Stimulated activated CD8-positive, alpha-beta memory T cell treated with anti-CD3 and anti-CD28 coated beads, Interleukin-15, amount 100 ng/mL, for 1 hour (primary cell): Measurements from ENCODE around the gene DMD.
"Not testable (repeated sequence)": the region's sequence is repeated elsewhere in the genome, so short reads cannot be mapped to it uniquely, and the experiment has no call there.

Source experiments
- DNase-seq: peaks from one replicate; pipeline ENCODE4 v3.0.0-alpha.2; 2020; ENCODE audit warnings: low read depth

The DMD gene

DNA sequence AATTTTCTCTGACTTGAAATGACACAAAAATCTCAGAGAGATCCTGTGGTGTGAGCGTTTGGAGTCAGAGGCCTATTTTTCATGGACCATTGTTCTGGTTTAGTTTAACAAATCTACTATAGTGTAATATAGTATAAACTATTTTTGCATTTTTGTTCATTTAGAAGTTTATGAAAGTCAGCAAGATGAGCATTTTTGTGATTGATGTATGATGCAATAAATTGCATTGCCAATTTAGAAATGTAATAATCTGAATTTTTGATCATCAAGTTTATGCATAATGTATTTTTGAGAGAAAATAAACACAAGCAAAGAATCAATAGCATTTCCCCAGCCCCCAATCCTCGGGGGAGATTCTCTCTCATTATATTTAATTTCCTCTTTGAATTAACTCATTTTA, 1620.0 kb downstream of the DMD start:
- DNase-seq = no peak

DNA sequence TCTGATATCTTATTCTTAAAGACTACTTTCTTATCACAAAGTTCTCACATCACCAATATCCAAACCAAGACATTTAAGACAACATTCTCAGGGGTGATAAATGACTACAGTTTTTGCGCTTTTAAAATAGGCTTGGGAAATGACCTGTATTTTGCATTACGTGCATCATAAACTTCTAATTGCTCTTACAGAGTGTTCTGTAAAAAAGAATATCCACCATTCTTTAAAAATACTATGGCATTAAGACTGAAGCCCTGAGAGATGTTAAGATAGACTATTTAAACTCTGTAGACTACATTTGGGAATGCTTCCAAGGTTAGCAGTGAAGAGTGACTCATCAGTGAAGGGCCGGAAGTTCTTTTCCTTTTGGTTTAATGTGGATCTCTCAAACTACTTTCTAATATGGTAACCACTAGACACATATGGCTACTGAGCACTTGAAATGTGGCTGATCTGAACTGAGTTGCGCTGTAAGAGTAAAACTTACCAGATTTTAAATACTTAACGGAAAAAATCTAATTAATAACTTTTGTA, 1620.7 kb downstream of the DMD start:
- DNase-seq = no peak

DNA sequence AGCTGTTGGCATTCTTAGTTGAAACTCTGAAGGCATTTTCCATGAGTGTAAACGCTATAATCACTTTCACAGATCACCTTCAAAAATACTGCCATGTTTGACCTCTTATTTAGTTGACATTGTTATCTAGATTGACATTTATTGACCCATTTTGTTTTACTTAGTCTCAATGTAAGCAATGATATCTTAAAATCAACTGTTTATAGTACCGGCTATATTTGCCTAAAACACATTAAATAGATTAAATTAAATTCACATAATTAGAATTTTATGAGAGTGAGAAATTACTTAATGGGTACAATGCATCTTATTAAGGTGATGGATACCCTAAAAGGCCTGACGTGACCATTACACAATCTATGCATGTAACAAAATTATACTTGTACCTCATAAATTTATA, 1621.8 kb downstream of the DMD start:
- no peak for DNase-seq

GRCh38 chrX:31588355-31588754, 1623.0 kb downstream of the DMD start:
- DNase-seq = no peak

DNA sequence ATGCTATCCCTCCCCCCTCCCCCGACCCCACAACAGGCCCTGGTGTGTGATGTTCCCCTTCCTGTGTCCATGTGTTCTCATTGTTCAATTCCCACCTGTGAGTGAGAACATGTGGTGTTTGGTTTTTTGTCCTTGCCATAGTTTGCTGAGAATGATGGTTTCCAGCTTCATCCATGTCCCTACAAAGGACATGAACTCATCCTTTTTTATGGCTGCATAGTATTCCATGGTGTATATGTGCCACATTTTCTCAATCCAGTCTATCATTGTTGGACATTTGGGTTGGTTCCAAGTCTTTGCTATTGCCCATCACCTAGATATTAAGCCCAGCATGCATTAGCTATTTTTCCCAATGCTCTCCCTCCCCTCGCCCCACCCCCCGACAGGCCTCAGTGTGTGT, 1627.5 kb downstream of the DMD start:
- DNase-seq = not testable (repeated sequence)

DNA sequence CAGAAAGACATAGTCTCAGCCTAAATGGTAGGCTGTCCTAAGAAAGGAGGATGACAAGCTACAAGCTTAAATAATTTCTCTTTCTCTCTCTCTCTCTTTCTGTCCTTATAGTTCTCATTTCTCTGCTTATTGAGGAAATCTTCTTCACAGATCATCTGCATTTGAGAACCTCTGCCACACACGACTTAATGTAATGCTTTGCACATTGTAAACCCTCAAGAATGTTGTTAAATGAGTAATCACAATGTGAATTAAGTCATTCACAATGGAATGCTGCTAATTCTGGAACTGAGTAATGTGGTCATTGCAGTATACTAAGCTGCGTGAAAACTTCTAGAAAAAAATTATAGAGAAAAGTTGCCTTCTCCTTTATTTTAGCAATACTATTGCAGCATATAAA, 1630.6 kb downstream of the DMD start:
- no peak for DNase-seq

GRCh38 chrX:31580227-31580626, 1631.1 kb downstream of the DMD start:
- DNase-seq = no peak

- DNase-seq = no peak
Observed at GRCh38 chrX:31572360-31572759, 1639.0 kb downstream of the DMD start.

- DNase-seq = no peak
Observed at GRCh38 chrX:31570658-31571057, 1640.7 kb downstream of the DMD start.

- DNase-seq = no peak
Observed at GRCh38 chrX:31563792-31564191, 1647.6 kb downstream of the DMD start.

DNA sequence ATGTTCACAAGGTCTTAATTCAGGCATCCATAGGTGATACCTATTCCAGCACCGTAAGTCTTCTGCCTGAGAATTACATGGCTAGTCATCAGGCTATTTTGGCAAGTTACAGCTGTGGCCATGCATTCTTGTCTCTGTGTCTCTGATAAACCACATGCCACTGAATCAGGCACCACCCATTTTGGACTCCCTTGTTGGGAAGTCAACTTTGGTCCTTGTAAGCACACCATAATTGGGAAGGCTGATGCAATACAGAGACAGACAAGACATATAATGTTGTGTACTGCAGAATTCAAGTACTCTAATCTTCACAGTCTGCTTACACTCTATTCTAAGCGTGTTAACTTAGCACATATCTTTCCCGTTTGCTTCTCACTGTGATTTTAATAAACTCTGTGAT, 1655.8 kb downstream of the DMD start:
- DNase-seq = no peak

DNA sequence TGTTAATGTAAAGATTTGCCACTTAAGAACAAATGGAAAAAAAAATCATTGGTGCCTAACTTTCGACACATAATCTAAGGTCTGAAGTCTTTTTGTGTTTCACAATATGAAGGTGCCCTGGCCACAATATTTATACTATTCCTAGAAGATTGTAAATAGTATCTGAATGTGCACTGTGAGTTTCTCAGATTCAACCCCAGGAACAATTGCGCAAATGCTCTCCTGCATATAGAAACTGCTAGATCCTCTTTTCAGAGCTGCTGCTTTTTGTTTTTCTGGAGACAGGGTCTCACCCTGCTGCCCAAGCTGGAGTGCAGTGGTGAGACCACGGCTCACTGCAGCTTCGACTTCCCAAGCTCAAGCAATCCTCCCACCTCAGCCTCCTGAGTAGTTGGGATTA, 1659.4 kb downstream of the DMD start:
- no peak for DNase-seq

- no peak for DNase-seq
Observed at GRCh38 chrX:31550158-31550557, 1661.2 kb downstream of the DMD start.

DNA sequence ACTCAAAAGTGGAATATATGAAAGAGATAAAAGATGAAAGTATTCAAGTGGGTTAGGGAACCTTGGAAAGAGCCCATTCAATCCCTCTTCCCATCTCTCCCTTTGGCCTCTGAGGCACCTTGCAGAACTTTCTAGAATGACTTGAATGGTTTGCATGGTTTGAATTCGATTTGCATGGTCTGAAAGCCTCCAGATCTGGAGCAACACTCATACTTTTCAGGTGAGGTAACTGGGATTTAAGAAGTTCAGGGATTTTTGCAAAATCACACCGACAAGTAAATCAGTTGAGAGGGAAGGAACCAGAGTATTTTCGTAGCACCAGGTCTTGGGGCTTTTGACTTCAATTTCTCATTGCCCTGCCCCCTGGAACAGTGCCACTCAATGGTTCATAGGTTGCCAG, 1663.5 kb downstream of the DMD start:
- DNase-seq = no peak

GRCh38 chrX:31547416-31547815, 1663.9 kb downstream of the DMD start:
- no peak for DNase-seq

GRCh38 chrX:31546126-31546525, 1665.2 kb downstream of the DMD start:
- no peak for DNase-seq

GRCh38 chrX:31545726-31546125, 1665.6 kb downstream of the DMD start:
- DNase-seq = no peak

DNA sequence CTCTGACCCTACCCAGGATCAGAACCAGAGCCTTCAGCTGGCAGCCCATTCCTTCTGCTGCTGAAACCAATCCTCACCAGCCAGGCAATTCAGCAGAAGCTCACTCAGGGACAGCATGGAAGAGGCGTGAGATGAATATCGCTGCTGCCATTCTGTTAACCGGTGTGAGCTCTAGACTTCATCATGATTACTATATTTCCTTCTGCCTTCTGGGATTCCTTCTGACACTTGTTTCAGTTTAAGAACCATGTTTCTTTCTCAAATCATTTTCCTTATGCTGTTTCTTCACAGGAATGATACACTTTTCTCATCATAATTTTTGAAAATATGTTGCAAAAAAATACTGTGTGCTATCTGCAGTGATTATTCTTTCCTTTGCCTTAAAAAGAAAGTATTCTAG, 1666.2 kb downstream of the DMD start:
- DNase-seq = no peak

DNA sequence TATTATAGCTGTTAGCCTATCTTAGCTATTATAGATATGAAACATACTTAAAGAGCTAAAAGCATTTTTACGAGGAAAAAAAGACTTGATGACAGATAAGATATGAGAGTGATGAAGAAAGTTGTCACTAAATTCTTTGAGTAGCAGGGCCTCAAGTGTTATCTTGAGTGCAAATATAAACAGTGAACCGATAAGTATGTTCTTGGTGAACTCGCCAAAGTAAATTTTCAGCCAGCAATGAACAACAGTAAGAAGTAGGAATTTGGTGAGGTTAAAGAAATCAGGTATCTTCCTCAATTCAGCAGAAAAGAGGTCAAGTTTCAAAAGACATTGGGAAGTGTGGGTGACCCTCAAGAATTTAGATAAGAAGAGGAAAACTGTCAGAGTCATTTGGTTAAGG, 1667.7 kb downstream of the DMD start:
- no peak for DNase-seq

DNA sequence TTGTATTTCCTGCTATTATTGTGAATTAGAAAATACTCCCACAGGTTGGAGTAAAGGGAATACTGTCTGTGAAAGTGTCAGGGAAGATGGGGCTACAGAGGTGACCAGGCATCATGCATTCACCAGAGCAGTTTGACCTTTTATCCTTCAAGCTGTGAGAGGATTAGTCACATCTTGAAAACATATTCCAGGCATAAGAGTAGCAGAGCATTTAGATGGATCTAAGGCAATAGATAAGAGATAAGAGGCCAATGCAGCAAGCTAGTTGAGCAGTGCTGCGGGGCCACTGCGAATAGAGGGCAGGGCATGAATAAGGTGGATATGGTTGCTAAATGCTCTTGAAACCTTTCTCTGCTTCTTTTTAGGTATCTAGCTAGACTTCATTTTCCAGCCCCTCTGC, 1668.8 kb downstream of the DMD start:
- DNase-seq = no peak

- no peak for DNase-seq
Observed at GRCh38 chrX:31540313-31540712, 1671.0 kb downstream of the DMD start.

- no peak for DNase-seq
Observed at GRCh38 chrX:31527455-31528126, 1683.8 kb downstream of the DMD start.

DNA sequence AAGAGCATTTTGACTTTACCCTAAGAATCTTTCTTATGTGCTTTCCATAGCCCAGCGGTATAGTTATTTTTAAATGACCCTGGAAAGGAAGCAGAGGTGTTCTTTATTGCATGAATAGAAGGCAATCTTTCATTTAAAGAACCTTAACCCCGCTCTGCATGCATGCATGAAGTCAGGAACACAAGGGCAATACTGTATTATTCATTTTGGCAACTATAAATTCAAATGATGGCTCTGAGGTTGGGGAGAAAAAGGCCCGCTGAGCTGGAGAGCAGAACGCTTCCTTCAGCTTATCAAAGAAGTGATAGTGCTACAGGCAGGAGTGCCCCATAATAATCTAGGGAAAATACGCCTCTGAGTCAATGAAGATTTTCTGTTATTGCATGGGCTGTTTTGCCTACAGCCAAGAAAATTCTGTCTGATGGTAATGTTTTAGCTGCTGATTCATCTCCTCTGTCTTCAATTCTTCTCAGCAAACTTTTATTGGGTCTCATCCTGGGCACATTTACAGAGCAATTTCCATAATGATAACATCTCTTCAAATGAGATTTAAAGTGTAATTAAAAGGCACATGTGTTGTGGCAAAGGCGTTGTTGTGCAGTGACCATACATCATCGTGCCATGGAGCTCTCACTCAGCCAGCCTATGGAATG, 1687.3 kb downstream of the DMD start:
- no peak for DNase-seq

GRCh38 chrX:31522760-31523159, 1688.6 kb downstream of the DMD start:
- no peak for DNase-seq
